NT2/D1 (cell line): ENCODE data around the gene CPT1A.

ENCODE experiments used
- DNase-seq: peaks from one replicate; pipeline ENCODE4 v3.0.0-alpha.2; 2011; ENCODE audit warnings: low read depth, low spot score
- H3K27me3 ChIP-seq: 2 replicates; pipeline ENCODE4 v1.6.0; 2011; ENCODE audit warnings: mild to moderate bottlenecking; ENCODE audit not compliant: insufficient read length, insufficient read depth
- H3K36me3 ChIP-seq: 2 replicates; pipeline ENCODE4 v1.6.1; 2011; ENCODE audit warnings: mild to moderate bottlenecking, low read length, mixed read lengths; ENCODE audit not compliant: insufficient read depth, insufficient read length
- H3K4me1 ChIP-seq: 2 replicates; pipeline ENCODE4 v1.5.1; 2011; ENCODE audit not compliant: insufficient read depth, insufficient read length
- H3K4me3 ChIP-seq: 2 replicates; pipeline ENCODE4 v1.5.1; 2011; ENCODE audit warnings: low read depth; ENCODE audit not compliant: insufficient read length
- H3K9ac ChIP-seq: 2 replicates; pipeline ENCODE4 v1.6.0; 2011; ENCODE audit warnings: low read depth; ENCODE audit not compliant: insufficient read length
- H3K9me3 ChIP-seq: 2 replicates; pipeline ENCODE4 v1.5.1; 2011; ENCODE audit warnings: mild to moderate bottlenecking, low read length; ENCODE audit not compliant: insufficient read depth
- SUZ12 ChIP-seq: IDR thresholded peaks from 2 replicates; pipeline ENCODE4 v1.6.1; 2011; ENCODE audit not compliant: insufficient read length, insufficient read depth; ENCODE audit errors: extremely low read depth
- YY1 ChIP-seq: IDR thresholded peaks from 2 replicates; pipeline ENCODE4 v1.6.1; 2011; ENCODE audit not compliant: insufficient read length, insufficient read depth
- ZNF274 ChIP-seq: IDR thresholded peaks from 2 replicates; pipeline ENCODE4 v1.6.1; 2011; ENCODE audit warnings: mild to moderate bottlenecking, low read depth, low read length

CPT1A gene

DNA sequence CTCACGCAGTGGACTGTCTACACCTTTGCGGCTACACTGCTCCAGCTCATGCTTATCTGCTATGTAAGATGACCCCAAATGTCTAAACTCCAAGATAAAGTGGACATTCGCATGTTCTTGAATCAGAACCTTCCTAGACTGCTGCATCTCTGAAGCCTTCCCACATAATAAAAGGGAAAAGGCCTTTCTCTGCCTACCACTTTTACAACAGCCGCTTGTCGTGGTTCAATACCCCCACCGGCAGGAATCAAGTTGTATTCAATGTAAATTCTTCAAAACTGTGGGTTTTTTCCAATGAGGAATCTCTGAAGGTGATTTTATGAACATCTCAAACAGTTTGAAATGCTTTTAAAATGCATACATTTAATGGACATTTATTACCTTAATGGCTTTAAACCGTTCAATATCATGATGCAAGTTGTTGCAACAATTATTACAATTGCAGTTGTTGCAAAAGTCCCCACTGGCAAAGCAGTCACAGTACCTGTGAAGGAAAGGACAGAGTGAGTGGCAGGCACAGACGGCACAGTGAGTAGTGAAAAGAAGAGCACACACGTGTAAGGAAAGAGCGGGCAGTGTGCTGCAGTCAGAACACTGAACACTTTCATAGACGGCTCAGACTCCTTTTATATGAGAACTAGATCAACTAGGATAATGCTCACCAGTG is 126.1 kb downstream of the CPT1A start:
- no peak for DNase-seq
- Histone ChIP-seq H3K9me3 (peaks cover 25% of the 10 kb centered on the region; the same call in 1 of the 2 replicates), H3K9ac (no peak overlapping the region), H3K27me3 (no peaks in the 10 kb centered on the region), H3K4me1 (peaks cover 4% of the 10 kb centered on the region), H3K4me3 (no peak overlapping the region), H3K36me3 (no peaks in the 10 kb centered on the region)
- no peak for TF ChIP-seq ZNF274
- TF ChIP-seq YY1: no peak

DNA sequence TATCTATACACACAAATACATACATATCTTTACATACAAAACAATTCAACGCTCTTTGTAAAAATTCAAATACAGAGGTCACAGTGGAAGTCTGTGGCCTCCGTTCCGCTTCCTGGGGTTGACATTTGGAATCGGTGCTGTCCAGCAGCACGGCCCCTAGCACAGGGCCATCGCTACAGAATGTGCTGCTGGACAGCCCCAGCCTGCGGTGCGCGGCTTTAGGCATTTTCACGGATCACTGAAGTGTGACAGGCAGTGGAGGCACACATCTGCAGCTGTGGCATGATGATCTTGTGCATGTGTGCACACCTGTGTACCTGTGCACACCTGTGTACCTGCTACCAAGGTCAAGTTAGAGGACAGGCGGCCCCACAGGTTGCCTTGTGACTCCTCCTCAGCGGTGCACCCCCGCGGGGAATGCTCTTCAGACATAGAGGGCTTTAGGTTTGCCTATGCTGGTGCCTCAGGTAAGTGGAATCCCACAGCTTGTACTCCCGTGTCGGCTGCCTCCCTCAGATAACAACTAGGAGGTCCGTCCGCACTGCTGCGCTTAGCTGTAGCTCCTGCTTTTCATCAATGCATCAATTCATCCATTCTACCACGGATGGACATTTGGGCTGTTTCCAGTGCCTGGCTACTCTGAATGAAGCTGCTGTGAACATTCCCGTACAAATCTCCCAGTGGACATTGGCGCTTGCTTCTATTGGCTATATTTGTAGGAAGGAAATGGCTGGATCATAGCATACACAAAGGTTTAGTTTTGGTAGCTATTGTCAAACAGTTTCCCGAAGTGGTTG is 127.5 kb downstream of the CPT1A start:
- Histone ChIP-seq H3K36me3 (no peaks in the 10 kb centered on the region), H3K9ac (no peak overlapping the region), H3K4me3 (no peak overlapping the region), H3K27me3 (no peaks in the 10 kb centered on the region), H3K9me3 (peaks cover 14% of the 10 kb centered on the region; the same call in 1 of the 2 replicates), H3K4me1 (peaks cover 4% of the 10 kb centered on the region)
- DNase-seq: no peak
- no peak for TF ChIP-seq YY1
- TF ChIP-seq SUZ12: no peak
- no peak for TF ChIP-seq ZNF274

DNA sequence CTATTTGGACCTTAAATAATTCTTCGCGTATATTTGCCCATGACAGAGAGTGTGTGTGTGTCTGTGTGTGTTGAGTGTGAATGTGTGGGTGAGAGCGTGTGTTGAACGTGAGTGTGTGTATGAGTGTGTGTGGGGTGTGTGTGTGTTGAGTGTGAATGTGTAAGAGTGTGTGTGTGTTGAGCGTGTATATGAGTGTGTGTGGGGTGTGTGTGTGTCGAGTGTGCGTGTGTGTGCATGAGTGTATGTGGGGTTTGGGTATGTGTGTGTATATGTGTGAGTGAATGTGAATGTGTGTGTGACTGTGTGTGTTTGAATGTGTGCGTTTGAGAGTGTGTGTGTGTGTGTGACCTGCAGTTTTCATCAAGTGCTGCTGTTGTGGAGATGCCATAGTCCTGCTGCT is 130.6 kb downstream of the CPT1A start:
- Histone ChIP-seq H3K9ac (no peak overlapping the region), H3K4me1 (peaks cover 4% of the 10 kb centered on the region), H3K27me3 (no peaks in the 10 kb centered on the region), H3K36me3 (no peaks in the 10 kb centered on the region), H3K9me3 (no peaks in the 10 kb centered on the region), H3K4me3 (no peak overlapping the region)
- no peak for DNase-seq
- TF ChIP-seq YY1 (no peak), SUZ12 (no peak)

DNA sequence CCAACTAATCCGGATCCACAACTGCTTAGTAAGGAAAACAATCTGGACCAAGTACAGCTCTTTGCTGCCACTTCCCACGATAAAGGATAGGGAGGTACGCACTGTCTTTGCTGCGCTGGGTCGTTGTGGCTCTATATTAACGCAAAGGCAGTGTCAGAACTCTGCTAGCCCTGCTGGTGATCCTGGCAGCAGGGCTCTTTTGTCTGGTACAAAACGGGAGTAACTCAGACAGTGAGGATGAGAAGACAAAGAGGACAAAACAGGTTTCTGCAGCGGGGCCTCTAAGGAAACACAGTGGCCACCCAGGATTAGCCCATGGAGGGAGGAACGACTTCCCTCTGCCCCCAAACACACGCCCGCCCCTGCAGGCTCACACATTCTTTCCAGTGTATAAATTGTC is 131.3 kb downstream of the CPT1A start:
- no peak for TF ChIP-seq YY1
- TF ChIP-seq ZNF274: no peak
- no peak for TF ChIP-seq SUZ12
- no peak overlapping the region for H3K4me3 ChIP-seq
- DNase-seq: no peak

DNA sequence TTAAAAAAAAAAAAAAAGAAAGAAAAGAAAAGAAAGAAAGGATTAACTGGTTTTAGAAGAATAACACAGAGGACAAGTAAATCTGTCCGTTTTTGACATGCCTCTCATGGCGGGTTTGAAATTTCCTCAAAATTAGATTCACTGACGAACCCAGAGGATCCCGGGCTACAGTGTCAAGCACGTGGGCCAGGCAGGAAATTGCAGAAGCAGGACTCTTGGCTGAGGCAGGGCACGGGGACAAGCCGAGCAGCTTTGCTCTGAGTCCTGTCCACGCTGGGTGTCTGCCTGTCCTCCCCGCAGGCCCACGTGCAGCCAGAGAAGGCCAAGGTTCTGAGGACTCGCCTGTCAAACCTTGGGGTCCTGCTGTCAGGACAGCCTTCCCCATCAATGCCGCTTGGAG is 132.7 kb downstream of the CPT1A start:
- TF ChIP-seq SUZ12 (no peak), ZNF274 (no peak), YY1 (no peak)
- peaks cover 4% of the 10 kb centered on the region for H3K4me1 ChIP-seq
- no peaks in the 10 kb centered on the region for H3K36me3 ChIP-seq
- H3K27me3 ChIP-seq: no peaks in the 10 kb centered on the region
- no peak for DNase-seq
- H3K9me3 ChIP-seq: no peaks in the 10 kb centered on the region
- no peak overlapping the region for H3K4me3 ChIP-seq
- no peak overlapping the region for H3K9ac ChIP-seq

More for the DNA sequence above, 131.3 kb downstream of the CPT1A start:
- H3K9me3 ChIP-seq: no peaks in the 10 kb centered on the region
- H3K27me3 ChIP-seq: no peaks in the 10 kb centered on the region
- no peak overlapping the region for H3K9ac ChIP-seq
- H3K4me1 ChIP-seq: peaks cover 4% of the 10 kb centered on the region
- no peaks in the 10 kb centered on the region for H3K36me3 ChIP-seq

DNA sequence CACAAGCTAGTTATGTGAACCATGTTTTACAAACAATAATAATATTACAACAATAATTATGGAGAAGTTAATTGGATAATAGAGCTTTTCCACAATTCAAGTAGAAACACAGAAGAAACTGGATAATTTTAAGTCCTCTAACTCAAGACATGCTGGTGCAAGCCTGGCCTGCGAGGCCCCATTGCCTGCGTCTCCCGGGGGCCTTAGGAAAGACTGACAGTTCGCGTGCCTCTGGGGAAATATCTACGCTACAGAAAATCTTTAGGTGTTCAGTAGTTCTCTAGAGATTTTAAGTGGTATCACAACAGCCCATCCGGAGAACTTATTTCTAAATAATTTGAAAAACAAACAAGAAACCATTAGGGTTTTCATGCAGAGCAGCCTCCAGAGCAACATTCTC is 134.2 kb downstream of the CPT1A start:
- DNase-seq: no peak
- H3K9ac ChIP-seq: no peak overlapping the region
- no peaks in the 10 kb centered on the region for H3K27me3 ChIP-seq
- no peaks in the 10 kb centered on the region for H3K9me3 ChIP-seq
- H3K4me3 ChIP-seq: no peak overlapping the region
- TF ChIP-seq SUZ12: no peak
- no peak for TF ChIP-seq ZNF274
- no peak for TF ChIP-seq YY1
- no peaks in the 10 kb centered on the region for H3K36me3 ChIP-seq
- peaks cover 4% of the 10 kb centered on the region for H3K4me1 ChIP-seq

DNA sequence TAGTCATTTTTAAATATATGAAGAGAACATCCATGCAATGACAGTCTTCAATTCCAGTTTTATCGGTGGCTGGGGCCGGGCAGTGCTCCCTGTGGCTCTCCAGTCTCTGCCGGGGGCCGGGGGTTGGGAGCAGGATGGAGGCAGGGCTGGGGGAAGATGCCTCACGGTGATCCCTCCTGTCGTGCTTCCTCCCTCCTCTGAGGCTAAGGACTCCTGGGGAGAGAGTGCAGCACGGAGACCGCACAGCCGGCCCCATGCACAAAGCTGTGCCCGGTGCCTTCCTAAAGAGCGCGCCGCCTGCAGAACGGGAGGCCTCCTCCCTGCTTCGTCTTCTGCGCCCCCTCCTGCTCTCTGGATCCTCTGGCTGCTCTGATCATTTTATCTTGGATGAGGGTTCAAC is 136.8 kb downstream of the CPT1A start:
- Histone ChIP-seq H3K27me3 (no peaks in the 10 kb centered on the region), H3K4me3 (no peak overlapping the region), H3K36me3 (no peaks in the 10 kb centered on the region)

More for the DNA sequence above, 136.8 kb downstream of the CPT1A start:
- H3K9ac ChIP-seq: no peak overlapping the region
- no peaks in the 10 kb centered on the region for H3K9me3 ChIP-seq
- TF ChIP-seq ZNF274 (no peak), YY1 (no peak), SUZ12 (no peak)
- no peak for DNase-seq
- H3K4me1 ChIP-seq: no peaks in the 10 kb centered on the region
